HepG2 (cell line): ENCODE measurements around the gene MIDN. TPM values are rescaled to one million over a fixed set of nuclear protein-coding genes. Genes with fewer than 3 reads are reported as not detected.

Source experiments
- GABPA ChIP-seq, 2 experiments: IDR thresholded peaks; 2 replicates each; pipeline ENCODE4 v1.6.1; 2011 to 2016; ENCODE audit warnings: low read depth in 2 of 2, low read length in 1 of 2, missing biosample characterization in 1 of 2, missing genetic modification characterization in 1 of 2
- MAFG ChIP-seq: sonication (generic); formaldehyde crosslinking; IDR thresholded peaks from 2 replicates; pipeline ENCODE4 v1.5.1; 2020; ENCODE audit warnings: mild to moderate bottlenecking, missing genetic modification reagents
- MXI1 ChIP-seq: IDR thresholded peaks from 3 replicates; pipeline ENCODE4 v1.6.1; 2012; ENCODE audit warnings: low read depth, low read length, inconsistent platforms, borderline replicate concordance
- NR2F1 ChIP-seq, 2 experiments: fragments of 450-650 bp in 1 of 2; formaldehyde crosslinking in 1 of 2; IDR thresholded peaks; 2 replicates each; pipeline versions ENCODE4 v1.5.0 to v1.6.1; 2016 to 2020; ENCODE audit warnings: mild to moderate bottlenecking in 1 of 2, missing compliant biosample characterization in 1 of 2, missing genetic modification reagents in 1 of 2, moderate library complexity in 1 of 2
- ONECUT2 ChIP-seq: sonication (generic); formaldehyde crosslinking; IDR thresholded peaks from 2 replicates; pipeline ENCODE4 v1.4.0; 2020; ENCODE audit warnings: missing genetic modification reagents
- SOX6 ChIP-seq, 2 experiments: fragments of 450-650 bp in 1 of 2; sonication (generic) in 1 of 2; formaldehyde crosslinking in 1 of 2; IDR thresholded peaks; 2 replicates each; pipeline versions ENCODE4 v1.4.0 to v1.6.1; 2017 to 2020; ENCODE audit warnings: antibody characterized with exemption in 1 of 2, mild to moderate bottlenecking in 1 of 2, missing genetic modification reagents in 1 of 2
- SP2 ChIP-seq: sonication (generic); formaldehyde crosslinking; IDR thresholded peaks from 2 replicates; pipeline ENCODE4 v1.5.1; 2020; ENCODE audit warnings: mild to moderate bottlenecking, missing genetic modification reagents
- TAF1 ChIP-seq: sonication (generic); formaldehyde crosslinking; IDR thresholded peaks from 2 replicates; pipeline ENCODE4 v1.4.0; 2020; ENCODE audit warnings: missing genetic modification reagents
- ZNF337 ChIP-seq: sonication (generic); formaldehyde crosslinking; IDR thresholded peaks from 2 replicates; pipeline ENCODE4 v1.5.1; 2020; ENCODE audit warnings: missing genetic modification reagents, low read depth, mild to moderate bottlenecking, borderline replicate concordance
- ZNF567 ChIP-seq: sonication (generic); formaldehyde crosslinking; IDR thresholded peaks from 2 replicates; pipeline ENCODE4 v1.8.1; 2023; ENCODE audit warnings: mild to moderate bottlenecking, missing genetic modification reagents, borderline replicate concordance
- ZNF652 ChIP-seq: IDR thresholded peaks from 2 replicates; pipeline ENCODE4 v1.6.1; 2016; ENCODE audit warnings: low read depth, borderline replicate concordance
- polyA plus RNA-seq, 8 experiments: library from polyadenylated mRNA; depleted of rRNA in 3 of 8; stranded (reverse) in 7 of 8; unstranded in 1 of 8; fragments of >200 nt; fragmentation: Illumina TruSeq in 4 of 8; extraction: Trizol in 4 of 8; gene quantifications; 2 replicates each; pipeline versions ENCODE4 v1.2.1 to v1.2.3, GENCODE V29; 2011 to 2016; ENCODE audit warnings: low read depth in 4 of 8, missing spikeins in 1 of 8, mixed read lengths in 1 of 8; ENCODE audit not compliant: insufficient read depth in 1 of 8
- total RNA-seq, 5 experiments: library from RNA; depleted of rRNA; stranded (reverse); fragments of >200 nt; fragmentation: Illumina TruSeq; extraction: Trizol; gene quantifications; 2 replicates each; pipeline ENCODE4 v1.2.3, GENCODE V29; 2016; ENCODE audit warnings: low read depth in 1 of 5
- TF ChIP-seq, protein P1 (sequence below): sonication (generic); formaldehyde crosslinking; IDR thresholded peaks from 2 replicates; pipeline ENCODE4 v1.5.0; 2020; ENCODE audit warnings: mild to moderate bottlenecking, missing genetic modification reagents
- TF ChIP-seq, protein P2 (sequence below): sonication (generic); formaldehyde crosslinking; IDR thresholded peaks from 2 replicates; pipeline ENCODE4 v1.4.0; 2020; ENCODE audit warnings: missing genetic modification reagents
- TF ChIP-seq, protein P3 (sequence below): sonication (generic); formaldehyde crosslinking; IDR thresholded peaks from 2 replicates; pipeline ENCODE4 v1.4.0; 2020; ENCODE audit warnings: missing genetic modification reagents
- TF ChIP-seq, protein P4 (sequence below), 2 experiments: sonication (generic) in 1 of 2; formaldehyde crosslinking in 1 of 2; IDR thresholded peaks; 2 replicates each; pipeline versions ENCODE4 v1.5.1 to v1.6.1; 2011 to 2020; ENCODE audit warnings: borderline replicate concordance in 1 of 2, low read depth in 1 of 2, low read length in 1 of 2, mild to moderate bottlenecking in 1 of 2, missing genetic modification reagents in 1 of 2, moderate library complexity in 1 of 2

The MIDN gene
- total and polyA plus RNA-seq, 2 of the 13 experiments (the other 11 are each of a cell fraction or from before 2014, with no cell fraction given): 8.4 to 18.0 TPM

DNA sequence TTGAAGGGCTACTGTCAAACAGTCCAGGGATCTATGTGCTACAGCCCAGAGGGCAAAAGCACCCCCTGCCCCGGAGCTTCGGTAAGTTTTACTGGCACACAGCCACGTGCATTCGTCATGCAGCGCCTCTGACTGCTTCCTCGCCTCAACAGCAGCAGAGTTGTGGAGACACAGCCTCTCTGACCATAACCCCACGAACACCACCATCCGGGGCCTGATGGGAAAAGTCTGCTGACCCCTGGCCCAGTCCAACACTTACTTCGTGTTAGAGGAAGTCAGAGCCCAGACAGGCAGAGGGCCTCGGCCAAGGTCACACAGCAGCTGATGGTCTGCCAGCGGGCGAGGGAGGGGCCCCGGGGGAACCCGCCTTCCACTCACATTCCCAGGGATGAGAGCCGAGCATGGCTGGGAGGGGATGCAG, 15.7 kb upstream of the MIDN start (continued):
- TF ChIP-seq ZNF567: no peak
- no peak for TF ChIP-seq NR2F1 (CRISPR knock-in tag; IDR thresholded peaks at IDR 0.05)
- TF ChIP-seq, protein P1, sequence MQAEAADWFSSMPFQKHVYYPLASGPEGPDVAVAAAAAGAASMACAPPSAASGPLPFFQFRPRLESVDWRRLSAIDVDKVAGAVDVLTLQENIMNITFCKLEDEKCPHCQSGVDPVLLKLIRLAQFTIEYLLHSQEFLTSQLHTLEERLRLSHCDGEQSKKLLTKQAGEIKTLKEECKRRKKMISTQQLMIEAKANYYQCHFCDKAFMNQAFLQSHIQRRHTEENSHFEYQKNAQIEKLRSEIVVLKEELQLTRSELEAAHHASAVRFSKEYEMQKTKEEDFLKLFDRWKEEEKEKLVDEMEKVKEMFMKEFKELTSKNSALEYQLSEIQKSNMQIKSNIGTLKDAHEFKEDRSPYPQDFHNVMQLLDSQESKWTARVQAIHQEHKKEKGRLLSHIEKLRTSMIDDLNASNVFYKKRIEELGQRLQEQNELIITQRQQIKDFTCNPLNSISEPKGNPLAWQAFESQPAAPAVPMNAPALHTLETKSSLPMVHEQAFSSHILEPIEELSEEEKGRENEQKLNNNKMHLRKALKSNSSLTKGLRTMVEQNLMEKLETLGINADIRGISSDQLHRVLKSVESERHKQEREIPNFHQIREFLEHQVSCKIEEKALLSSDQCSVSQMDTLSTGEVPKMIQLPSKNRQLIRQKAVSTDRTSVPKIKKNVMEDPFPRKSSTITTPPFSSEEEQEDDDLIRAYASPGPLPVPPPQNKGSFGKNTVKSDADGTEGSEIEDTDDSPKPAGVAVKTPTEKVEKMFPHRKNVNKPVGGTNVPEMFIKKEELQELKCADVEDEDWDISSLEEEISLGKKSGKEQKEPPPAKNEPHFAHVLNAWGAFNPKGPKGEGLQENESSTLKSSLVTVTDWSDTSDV (CRISPR knock-in tag): no peak
- no peak for TF ChIP-seq ZNF652
- TF ChIP-seq, protein P2, sequence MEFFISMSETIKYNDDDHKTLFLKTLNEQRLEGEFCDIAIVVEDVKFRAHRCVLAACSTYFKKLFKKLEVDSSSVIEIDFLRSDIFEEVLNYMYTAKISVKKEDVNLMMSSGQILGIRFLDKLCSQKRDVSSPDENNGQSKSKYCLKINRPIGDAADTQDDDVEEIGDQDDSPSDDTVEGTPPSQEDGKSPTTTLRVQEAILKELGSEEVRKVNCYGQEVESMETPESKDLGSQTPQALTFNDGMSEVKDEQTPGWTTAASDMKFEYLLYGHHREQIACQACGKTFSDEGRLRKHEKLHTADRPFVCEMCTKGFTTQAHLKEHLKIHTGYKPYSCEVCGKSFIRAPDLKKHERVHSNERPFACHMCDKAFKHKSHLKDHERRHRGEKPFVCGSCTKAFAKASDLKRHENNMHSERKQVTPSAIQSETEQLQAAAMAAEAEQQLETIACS (CRISPR knock-in tag): no peak
- TF ChIP-seq, protein P3, sequence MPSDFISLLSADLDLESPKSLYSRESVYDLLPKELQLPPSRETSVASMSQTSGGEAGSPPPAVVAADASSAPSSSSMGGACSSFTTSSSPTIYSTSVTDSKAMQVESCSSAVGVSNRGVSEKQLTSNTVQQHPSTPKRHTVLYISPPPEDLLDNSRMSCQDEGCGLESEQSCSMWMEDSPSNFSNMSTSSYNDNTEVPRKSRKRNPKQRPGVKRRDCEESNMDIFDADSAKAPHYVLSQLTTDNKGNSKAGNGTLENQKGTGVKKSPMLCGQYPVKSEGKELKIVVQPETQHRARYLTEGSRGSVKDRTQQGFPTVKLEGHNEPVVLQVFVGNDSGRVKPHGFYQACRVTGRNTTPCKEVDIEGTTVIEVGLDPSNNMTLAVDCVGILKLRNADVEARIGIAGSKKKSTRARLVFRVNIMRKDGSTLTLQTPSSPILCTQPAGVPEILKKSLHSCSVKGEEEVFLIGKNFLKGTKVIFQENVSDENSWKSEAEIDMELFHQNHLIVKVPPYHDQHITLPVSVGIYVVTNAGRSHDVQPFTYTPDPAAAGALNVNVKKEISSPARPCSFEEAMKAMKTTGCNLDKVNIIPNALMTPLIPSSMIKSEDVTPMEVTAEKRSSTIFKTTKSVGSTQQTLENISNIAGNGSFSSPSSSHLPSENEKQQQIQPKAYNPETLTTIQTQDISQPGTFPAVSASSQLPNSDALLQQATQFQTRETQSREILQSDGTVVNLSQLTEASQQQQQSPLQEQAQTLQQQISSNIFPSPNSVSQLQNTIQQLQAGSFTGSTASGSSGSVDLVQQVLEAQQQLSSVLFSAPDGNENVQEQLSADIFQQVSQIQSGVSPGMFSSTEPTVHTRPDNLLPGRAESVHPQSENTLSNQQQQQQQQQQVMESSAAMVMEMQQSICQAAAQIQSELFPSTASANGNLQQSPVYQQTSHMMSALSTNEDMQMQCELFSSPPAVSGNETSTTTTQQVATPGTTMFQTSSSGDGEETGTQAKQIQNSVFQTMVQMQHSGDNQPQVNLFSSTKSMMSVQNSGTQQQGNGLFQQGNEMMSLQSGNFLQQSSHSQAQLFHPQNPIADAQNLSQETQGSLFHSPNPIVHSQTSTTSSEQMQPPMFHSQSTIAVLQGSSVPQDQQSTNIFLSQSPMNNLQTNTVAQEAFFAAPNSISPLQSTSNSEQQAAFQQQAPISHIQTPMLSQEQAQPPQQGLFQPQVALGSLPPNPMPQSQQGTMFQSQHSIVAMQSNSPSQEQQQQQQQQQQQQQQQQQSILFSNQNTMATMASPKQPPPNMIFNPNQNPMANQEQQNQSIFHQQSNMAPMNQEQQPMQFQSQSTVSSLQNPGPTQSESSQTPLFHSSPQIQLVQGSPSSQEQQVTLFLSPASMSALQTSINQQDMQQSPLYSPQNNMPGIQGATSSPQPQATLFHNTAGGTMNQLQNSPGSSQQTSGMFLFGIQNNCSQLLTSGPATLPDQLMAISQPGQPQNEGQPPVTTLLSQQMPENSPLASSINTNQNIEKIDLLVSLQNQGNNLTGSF (CRISPR knock-in tag): no peak
- no peak for TF ChIP-seq SP2 (CRISPR knock-in tag)
- TF ChIP-seq MXI1: no peak
- TF ChIP-seq SOX6 (IDR thresholded peaks at IDR 0.05): no peak
- TF ChIP-seq SOX6 (CRISPR knock-in tag; IDR thresholded peaks at IDR 0.05): no peak
- TF ChIP-seq GABPA (IDR thresholded peaks at IDR 0.05; ENCODE audit: low read depth, low read length): no peak
- no peak for TF ChIP-seq GABPA (CRISPR knock-in tag; IDR thresholded peaks at IDR 0.05; ENCODE audit: low read depth)
- TF ChIP-seq, protein P4, sequence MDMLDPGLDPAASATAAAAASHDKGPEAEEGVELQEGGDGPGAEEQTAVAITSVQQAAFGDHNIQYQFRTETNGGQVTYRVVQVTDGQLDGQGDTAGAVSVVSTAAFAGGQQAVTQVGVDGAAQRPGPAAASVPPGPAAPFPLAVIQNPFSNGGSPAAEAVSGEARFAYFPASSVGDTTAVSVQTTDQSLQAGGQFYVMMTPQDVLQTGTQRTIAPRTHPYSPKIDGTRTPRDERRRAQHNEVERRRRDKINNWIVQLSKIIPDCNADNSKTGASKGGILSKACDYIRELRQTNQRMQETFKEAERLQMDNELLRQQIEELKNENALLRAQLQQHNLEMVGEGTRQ (IDR thresholded peaks at IDR 0.05; ENCODE audit: low read depth, low read length): no peak
- TF ChIP-seq, protein P4 (CRISPR knock-in tag; IDR thresholded peaks at IDR 0.05; ENCODE audit: borderline replicate concordance): no peak
- no peak for TF ChIP-seq MAFG (CRISPR knock-in tag)
- TF ChIP-seq TAF1: no peak
- no peak for TF ChIP-seq ONECUT2 (CRISPR knock-in tag)
- no peak for TF ChIP-seq ZNF337
